Activated CD8-positive, alpha-beta memory T cell treated with anti-CD3 and anti-CD28 coated beads for 48 hours (primary cell): ENCODE results near the gene SLC46A1.
A peak's percentile ranks its signal among the peaks of the same experiment; 100 is the strongest.
"Not testable (repeated sequence)": the region's sequence is repeated elsewhere in the genome, so short reads cannot be mapped to it uniquely, and the experiment has no call there.

ENCODE experiments used
- DNase-seq, 3 experiments: peaks; one replicate each; pipeline ENCODE4 v3.0.0-alpha.2; 2020; ENCODE audit warnings: low read depth in 2 of 3, low spot score in 2 of 3

SLC46A1 gene

GRCh38 chr17:28405632-28406472, at the start of gene SLC46A1:
Gene SLC46A1 (minus strand): TSS chr17:28406212. CDS start chr17:28406114, 98 bp downstream.
- peak in 2 of 3 experiments; percentile 40 to 52 for DNase-seq

- no peak for DNase-seq
Measured at GRCh38 chr17:28449859-28450258, 43.8 kb upstream of the SLC46A1 start.

GRCh38 chr17:28447396-28447760, 41.4 kb upstream of the SLC46A1 start:
- DNase-seq = no peak

DNA sequence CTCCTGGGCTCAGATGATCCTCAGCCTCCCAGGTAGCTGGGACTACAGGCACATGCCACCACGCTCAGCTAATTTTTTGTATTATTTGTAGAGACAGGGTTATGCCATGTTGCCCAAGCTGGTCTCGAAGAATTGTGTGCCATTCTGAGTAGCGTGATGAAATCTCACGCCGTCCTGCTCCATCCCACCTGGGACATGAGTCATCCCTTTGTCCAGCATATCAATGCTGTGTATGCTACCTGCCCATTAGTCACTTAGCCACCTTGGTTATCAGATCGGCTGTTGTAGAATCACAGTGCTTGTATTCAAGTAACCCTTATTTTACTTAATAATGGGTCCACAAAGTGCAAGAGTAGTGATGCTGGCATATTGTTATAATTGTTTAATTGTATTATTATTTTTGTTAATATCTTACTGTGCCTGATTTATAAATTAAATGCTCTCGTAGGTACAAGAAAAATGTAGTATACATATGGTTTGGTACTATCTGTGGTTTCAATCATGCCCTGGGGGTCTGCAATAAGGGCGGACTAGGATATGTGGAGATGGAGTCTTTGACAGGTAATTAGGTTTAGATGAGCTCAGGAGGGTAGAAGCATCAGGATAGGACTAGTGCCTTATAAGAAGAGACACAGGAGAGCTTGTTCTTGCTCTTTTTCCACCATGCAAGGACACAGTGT, 40.8 kb upstream of the SLC46A1 start:
- DNase-seq = no peak

GRCh38 chr17:28443901-28444638, 38.1 kb upstream of the SLC46A1 start:
- no peak for DNase-seq

DNA sequence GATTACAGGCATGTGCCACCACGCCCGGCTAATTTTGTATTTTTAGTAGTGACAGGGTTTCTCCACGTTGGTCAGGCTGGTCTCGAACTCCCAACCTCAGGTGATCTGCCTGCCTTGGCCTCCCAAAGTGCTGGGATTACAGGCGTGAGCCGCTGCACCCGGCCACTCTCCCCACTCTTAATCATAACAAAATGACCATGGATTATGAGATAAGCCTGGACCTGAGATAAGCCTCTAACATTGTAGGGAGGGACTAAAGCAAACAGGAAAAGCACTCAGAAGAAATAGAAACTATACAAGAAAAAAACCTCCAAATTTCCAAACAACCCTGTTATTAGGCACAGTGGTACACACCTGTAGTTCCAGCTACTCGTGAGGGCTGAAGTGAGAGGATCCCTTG, 28.3 kb upstream of the SLC46A1 start:
- not testable (repeated sequence) for DNase-seq

- DNase-seq = no peak
Measured at GRCh38 chr17:28433721-28434120, 27.7 kb upstream of the SLC46A1 start.

GRCh38 chr17:28427982-28428381, 22.0 kb upstream of the SLC46A1 start:
- not testable (repeated sequence) for DNase-seq

- no peak for DNase-seq
Measured at GRCh38 chr17:28427371-28427770, 21.4 kb upstream of the SLC46A1 start.

GRCh38 chr17:28426081-28426519, 20.1 kb upstream of the SLC46A1 start:
- no peak for DNase-seq

- DNase-seq = no peak
Measured at GRCh38 chr17:28425206-28425605, 19.2 kb upstream of the SLC46A1 start.

GRCh38 chr17:28421787-28422305, 15.8 kb upstream of the SLC46A1 start:
- DNase-seq = no peak

- peak in 1 of 3 experiments; percentile 17 for DNase-seq
Measured at GRCh38 chr17:28416703-28417311, 10.8 kb upstream of the SLC46A1 start.

DNA sequence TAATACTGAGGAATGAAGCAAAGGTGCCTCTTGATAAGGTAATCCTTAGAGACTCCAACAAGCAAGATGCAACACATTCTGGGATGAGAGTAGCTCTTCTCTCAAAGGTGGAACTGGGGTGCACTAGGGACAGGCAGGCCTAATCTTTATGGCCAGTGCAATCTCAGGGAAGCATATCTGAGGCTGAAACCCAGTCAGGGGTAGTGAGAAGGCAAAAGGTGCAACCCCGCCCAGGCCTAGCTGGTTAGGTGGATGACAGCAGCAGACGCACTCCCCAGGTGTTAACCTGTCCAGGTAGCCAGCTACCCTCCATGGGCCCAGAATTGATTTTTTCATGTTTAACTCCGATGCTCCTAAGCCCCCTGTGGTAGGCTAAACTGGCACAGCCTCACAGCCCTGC, 9.9 kb upstream of the SLC46A1 start:
- DNase-seq = no peak

DNA sequence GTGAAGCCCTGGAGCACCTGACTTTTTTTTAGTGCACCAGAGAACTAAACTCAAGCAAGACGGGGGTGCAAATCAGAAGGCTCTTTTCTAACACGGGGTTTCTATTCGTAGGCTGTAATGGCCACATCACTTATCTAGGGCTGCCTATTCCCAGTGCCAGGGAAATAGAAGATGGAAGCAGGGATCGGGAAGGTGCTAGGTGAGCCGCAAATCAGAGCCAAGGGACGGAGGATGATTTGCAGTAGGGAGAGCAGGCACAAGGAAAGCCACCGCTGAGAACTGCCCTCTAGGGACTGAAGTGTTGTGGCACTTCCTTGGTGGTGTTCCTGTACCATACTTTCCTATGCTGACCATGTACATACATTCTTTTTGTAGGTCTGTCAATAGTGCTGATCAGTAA, 7.8 kb upstream of the SLC46A1 start:
- DNase-seq = no peak

DNA sequence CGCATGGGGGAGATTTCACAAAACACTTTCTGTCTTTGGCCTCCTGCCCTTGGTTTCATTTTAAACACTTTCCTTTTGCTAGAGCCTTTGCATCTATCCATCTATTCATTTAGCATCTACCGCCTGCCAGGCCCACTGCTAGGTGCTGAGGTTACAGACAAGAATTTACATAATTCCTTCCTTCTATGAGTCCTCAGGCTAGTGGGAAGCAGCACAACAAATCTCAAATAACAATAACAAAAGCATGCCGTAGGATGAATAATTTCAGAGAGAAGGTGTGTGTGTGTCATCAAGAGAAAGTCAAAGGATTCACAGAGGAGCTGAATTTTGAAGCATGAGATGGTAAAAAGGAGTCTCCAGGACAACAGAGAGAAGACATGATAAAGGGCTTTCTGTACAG, 6.1 kb upstream of the SLC46A1 start:
- DNase-seq = no peak

GRCh38 chr17:28407974-28408306, 1.9 kb upstream of the SLC46A1 start:
- DNase-seq = no peak

- DNase-seq = no peak
Measured at GRCh38 chr17:28407130-28407973, 1.3 kb upstream of the SLC46A1 start.

DNA sequence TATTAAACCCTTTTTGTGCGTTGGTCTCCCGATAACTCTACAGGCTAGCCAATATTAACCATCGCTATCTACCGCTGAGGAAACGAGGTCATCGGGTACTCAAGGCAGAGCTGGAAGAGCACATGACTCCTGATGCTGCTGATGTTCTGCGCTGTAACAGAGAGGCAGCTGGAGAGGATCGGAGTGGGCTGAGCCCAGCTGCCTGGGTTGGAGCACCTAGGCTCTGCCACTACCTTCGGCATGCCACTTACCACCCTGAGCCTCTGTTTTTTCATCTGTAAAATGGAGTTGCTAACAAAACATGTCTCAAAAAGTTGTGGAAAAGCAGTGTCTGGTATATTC, 432 bp upstream of the SLC46A1 start:
- DNase-seq = no peak

DNA sequence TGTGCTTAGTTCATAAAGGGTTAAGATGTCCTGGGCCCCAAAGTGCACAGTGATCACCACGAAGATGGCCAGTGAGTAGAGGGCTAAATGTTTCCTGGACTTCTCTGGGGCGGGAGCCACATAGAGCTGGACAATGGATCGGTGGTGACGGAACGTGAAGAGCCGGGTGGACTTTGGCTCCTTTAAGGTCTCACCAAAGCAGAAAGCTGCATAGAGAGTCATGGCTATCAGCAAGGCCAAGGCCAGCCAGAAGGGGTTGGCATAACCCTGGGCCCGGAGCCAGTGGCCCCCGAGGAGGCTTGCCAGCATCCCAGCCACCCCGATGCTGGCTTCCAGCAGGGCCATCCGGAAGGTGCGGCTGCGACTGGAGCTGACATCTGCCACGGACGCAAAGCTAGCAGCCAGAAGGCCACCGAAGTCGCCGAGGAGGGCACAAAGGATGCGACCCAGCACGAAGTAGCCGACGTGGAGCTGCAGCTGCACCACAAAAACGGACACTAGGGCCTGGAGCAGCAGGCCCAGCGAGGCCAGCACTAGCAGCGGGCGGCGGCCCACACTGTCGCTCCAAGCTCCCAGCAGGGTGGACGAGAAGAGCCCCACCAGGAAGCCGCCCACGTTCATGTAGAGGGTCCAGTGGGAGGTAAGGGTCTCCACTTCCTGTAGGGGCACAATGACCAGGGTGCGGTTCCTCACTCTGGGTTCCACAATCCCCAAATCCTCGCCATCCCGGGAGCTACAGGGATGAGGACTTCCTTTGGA, 1.0 kb downstream of the SLC46A1 start:
- DNase-seq = no peak
